Astrocyte of the cerebellum (primary cell): ENCODE data around the gene ATP5F1A.

Experiments
- DNase-seq: peaks from one replicate; pipeline ENCODE4 v3.0.0-alpha.2; 2011; ENCODE audit warnings: low read depth
- H3K4me3 ChIP-seq: 2 replicates; pipeline ENCODE4 v1.5.1; 2011; ENCODE audit warnings: mild to moderate bottlenecking, low read depth, low read length, moderate library complexity
- CTCF ChIP-seq: IDR thresholded peaks from 2 replicates; pipeline ENCODE4 v1.5.1; 2012; ENCODE audit warnings: low read length, low read depth, moderate library complexity, mild to moderate bottlenecking; ENCODE audit errors: missing control alignments
- in situ Hi-C: cut with HindIII; loops from 2 replicates; pipeline ENCODE4 v1.10.0; 2017; ENCODE audit warnings: low sequenced_read_pairs

The ATP5F1A gene

GRCh38 chr18:46113751-46114150, 15.7 kb upstream of the ATP5F1A start:
- H3K4me3 ChIP-seq: no peak overlapping the region
- in situ Hi-C loops: no loop called here
- DNase-seq: no peak
- no peak for TF ChIP-seq CTCF

GRCh38 chr18:46110406-46110805, 12.3 kb upstream of the ATP5F1A start:
- in situ Hi-C loops: no loop called here
- no peak for DNase-seq
- no peak for TF ChIP-seq CTCF
- H3K4me3 ChIP-seq: no peak overlapping the region

GRCh38 chr18:46109386-46109785, 11.3 kb upstream of the ATP5F1A start:
- H3K4me3 ChIP-seq: no peak overlapping the region
- in situ Hi-C loops: no loop called here
- TF ChIP-seq CTCF: no peak
- no peak for DNase-seq

GRCh38 chr18:46104128-46104911, 6.2 kb upstream of the ATP5F1A start, which contains the start of gene HAUS1:
Gene HAUS1 (plus strand): TSS chr18:46104385. CDS start chr18:46104412, 27 bp downstream.
- DNase-seq: peak; percentile 42
- in situ Hi-C loops: no loop called here
- TF ChIP-seq CTCF: no peak
- peak within 1 kb of the TSS; percentile 87 for H3K4me3 ChIP-seq

- in situ Hi-C loops: no loop called here
- DNase-seq: no peak
- no peak overlapping the region for H3K4me3 ChIP-seq
- TF ChIP-seq CTCF: no peak
Observed at GRCh38 chr18:46099463-46099862, 1.4 kb upstream of the ATP5F1A start.

- no peak for TF ChIP-seq CTCF
- H3K4me3 ChIP-seq: peak overlapping the region; percentile 78
- DNase-seq: no peak
- in situ Hi-C loops: no loop called here
Observed at GRCh38 chr18:46098616-46098933, 479 bp upstream of the ATP5F1A start.
